ENCODE data around the gene CDKAL1.

Gene CDKAL1

GRCh38 chr6:20850686-20851416 is 316.6 kb downstream of the CDKAL1 start:
- no peak for DNase-seq

GRCh38 chr6:20851795-20852194 is 317.5 kb downstream of the CDKAL1 start:
- DNase-seq, result no peak

DNA sequence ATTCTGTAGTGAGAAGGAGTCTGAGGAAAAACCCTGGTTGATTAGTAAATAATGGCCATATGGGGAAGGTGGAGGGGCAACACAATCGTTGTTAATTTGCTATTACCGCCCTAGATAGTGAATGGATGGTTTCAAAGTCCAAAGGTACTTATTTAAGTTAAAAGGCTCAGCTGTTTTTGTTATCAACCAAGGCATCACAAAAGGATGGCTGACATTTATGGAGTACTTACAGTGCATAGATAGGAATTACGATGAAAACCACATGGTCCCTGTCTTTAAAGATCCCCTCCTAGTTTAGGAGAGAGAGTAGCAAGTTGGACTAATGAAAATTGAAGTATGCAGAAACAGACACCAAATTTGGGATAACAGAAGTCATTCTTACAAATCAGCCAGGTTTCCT is 319.6 kb downstream of the CDKAL1 start:
- no peak for DNase-seq

GRCh38 chr6:20856681-20857288 is 322.5 kb downstream of the CDKAL1 start:
- DNase-seq, result no peak

DNA sequence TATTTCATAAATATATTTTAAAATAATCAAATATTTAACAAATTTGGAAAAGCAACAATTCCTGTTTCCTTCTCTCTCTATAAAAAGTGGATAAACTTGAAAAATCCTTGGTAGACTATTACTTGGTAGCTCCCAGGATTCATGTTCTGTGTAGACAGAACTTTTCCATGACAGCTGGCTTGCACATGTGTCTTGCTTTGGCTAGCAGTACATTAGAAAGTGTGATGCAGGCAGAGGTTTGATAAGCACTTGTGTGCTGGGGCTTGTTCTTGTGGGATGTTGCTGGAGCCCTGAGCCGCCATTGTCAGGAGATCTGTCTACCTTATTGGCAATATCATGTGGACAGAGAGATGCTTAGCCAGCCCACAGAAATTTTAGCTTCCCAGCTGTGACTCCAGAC is 327.2 kb downstream of the CDKAL1 start:
- DNase-seq, result no peak

DNA sequence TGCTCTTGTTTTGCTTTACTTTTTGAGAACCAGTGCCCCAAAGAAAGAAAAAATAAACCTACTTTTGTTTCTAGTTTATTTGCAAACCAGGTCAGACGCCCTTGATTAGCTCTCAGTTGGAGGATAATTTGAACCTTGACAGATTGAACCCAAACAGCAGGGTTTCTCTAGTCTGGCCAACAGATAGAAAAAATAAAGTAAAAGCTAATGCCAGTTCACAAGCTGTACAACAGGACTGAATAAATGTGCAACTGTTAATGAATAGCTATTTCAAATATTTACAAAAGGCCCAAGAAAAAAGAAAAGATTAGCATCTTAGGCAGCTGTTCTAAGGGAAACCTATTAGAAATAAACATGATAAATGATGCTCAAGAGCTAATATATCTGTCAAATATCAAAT is 331.8 kb downstream of the CDKAL1 start:
- DNase-seq, result no peak

DNA sequence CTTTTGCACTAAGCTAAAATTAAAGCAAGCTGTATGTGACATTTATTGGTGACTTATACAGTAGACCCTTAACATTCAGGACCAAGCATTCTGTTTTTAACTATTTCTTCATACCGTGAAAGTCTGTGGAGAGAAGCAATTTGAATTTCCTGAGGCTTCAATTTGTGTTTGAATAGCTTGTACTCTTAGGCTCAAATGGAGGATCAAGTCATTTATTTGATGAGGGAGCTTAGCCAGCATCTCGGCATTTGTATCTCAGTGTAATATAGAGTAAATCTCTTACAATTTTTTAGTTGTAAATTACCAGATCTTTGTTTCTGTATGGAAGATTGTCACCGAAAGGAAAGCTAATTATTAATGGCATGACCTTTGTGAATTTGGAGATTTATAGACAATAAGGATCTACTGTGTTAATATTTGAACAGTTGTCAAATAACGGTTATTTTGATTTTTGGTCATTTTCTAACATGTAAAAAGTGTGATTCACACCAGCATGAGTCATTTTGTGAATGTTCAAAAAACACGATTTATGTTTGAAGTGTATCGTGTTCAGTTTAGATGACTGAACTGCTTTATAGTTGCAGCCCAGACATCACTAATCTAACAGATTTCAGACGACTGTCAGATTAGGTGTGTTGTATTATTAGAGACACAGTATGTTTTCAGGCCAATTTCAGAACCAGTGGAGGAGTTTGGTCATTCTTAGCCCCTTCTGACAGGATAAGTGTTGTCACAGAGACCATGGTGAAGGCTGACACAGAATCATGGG is 332.9 kb downstream of the CDKAL1 start:
- no peak for DNase-seq

GRCh38 chr6:20868397-20869096 is 334.3 kb downstream of the CDKAL1 start:
- no peak for DNase-seq

GRCh38 chr6:20870021-20870420 is 335.8 kb downstream of the CDKAL1 start:
- DNase-seq, result no peak

DNA sequence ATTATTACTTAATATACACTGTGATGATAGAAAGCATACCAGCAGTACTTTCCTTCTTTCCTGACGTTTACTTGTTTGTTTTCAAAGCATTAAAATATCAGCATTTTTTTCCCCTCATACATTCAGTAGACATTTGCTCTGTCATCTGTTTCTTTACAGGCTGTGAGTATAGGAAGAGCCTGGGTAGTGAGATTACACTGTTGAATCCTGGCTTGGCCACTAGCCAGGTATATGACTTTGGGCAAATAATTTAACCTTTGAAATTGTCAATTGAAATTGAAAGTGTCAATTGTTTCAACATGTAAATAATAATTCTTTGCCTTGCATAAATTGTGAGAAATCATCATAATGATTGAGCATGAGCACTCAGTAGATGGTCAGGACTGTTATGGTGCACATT is 336.2 kb downstream of the CDKAL1 start:
- DNase-seq, result no peak

DNA sequence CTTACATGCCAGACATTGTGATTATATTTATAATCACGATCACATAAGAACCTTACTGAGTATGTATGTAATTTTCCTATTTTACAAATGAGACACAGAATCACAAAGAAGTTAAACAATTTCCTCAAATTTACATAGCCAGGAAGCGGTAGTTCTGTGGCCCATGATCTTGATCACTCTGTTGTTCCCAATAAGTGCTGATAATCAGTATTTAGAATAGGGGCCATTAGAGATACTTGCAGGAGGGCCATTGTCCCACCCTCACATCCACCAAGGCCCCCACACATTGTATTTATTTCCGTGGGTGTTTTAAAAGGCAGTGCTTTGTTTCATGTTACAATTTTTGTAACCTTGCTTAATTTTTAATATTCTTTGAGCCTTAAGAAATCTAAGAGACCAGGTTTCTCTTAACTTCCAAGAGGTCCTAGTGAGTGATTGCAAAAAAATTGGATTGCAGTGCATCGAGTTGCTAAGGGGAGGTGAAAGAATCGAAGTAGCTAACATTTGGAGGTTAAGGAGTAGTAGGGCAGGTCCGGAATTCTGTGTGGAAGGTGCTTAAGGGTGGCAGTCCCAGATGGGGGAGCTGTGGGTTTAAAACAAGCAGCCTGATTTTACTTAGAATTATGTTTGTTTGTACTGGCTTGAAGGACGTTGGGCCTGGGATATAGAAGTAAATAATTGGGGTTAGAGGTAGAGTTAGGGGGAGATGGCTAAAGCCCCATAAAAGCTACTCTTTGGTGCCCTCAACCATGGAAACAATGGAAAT is 339.4 kb downstream of the CDKAL1 start:
- DNase-seq, result no peak

- DNase-seq, result no peak
These were observed 341.2 kb downstream of the CDKAL1 start for GRCh38 chr6:20875369-20875963.

DNA sequence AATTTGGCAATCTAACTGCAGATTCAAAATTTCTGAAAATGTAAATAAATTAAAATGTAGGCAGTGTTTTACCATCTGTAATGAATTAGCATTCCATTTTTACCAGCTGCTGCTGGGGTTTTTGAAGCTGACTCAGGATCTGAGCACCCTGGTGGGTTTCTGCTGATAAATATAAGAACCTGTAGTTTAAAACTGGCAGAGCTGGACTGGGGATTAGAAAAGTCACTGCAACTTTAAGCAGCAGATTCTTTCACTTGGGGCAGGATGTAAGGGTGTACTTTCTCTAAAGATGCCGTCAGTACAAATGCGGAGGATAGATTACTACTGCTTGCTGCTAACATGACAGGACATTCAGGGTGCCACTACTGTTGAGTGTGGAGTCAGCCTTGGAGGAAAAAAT is 341.8 kb downstream of the CDKAL1 start:
- no peak for DNase-seq

GRCh38 chr6:20876561-20876960 is 342.3 kb downstream of the CDKAL1 start:
- no peak for DNase-seq

GRCh38 chr6:20877008-20877937 is 343.0 kb downstream of the CDKAL1 start:
- DNase-seq, result peak; percentile 18 to 44

DNA sequence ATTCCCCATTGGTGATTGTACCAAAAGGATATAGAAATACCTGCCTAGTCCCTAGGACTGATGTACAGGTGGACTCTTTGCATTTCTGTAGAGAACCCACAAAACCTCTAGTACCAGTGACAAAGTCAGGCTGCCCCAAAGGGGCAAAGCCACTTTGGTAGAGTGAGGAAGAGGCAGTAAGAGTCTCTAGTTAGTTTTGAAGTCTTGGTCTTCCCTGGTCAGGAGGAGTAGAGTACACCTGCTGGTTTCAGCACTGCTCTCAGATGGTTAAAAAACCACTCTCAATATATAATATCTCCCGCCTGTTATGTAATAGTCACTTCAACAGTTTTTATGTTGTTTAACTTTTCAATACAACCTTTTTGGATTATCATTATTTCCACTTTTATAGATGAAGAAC is 344.9 kb downstream of the CDKAL1 start:
- no peak for DNase-seq

- no peak for DNase-seq
These were observed 345.3 kb downstream of the CDKAL1 start for GRCh38 chr6:20879526-20879925.

DNA sequence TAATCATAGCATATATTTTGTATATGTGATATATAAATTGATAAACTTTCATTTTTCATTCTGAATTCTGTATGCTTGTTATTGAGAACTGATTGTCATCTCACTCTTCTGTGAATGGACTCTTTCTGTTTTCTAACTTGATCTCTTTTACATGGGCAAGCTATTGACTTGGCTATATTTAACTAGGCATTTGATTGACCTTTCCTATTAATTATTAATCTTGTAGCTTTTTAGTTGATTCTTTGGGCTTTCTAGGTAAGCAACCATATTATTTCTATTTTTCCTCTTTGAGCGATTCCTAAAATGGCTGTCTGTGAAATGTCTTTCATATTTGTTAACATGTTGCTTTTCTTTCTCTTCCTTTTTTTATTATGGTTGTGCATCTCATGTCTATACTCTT is 347.1 kb downstream of the CDKAL1 start:
- no peak for DNase-seq

GRCh38 chr6:20882014-20882413 is 347.8 kb downstream of the CDKAL1 start:
- DNase-seq, result no peak

- DNase-seq, result no peak
These were observed 350.8 kb downstream of the CDKAL1 start for GRCh38 chr6:20885076-20885475.

DNA sequence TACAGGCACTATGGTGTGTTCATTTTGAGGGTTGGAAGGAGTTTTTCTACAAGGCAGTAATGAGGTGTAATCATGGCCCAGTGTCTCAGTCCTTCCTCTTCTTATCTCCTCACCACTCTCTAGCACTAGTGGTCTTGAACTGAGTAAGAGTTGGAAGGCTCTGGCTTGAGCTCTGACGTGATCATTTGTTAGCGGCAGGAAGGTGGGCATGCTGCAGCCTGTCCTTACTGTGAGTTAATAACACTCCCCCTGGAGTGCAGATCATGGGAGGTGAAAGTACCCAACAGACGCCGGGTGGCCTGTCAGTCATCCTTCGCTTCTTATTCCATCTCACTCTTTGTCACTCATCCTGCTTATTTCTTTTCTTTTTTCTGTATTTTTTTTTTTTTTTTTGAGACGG is 356.9 kb downstream of the CDKAL1 start:
- no peak for DNase-seq

Measured in activated CD4-positive, alpha-beta T cell treated with anti-CD3 and anti-CD28 coated beads, Interleukin-2, amount 50 U/mL, for 48 hours (primary cell).